GM11168 (cell line): ENCODE data around the gene EHMT1.

Source experiments
- in situ Hi-C: fragments of 300-500 bp; cut with MboI; formaldehyde crosslinking; loops from one replicate; pipeline ENCODE4 v1.12.0; 2022; ENCODE audit warnings: low sequenced_read_pairs; ENCODE audit not compliant: unreplicated experiment

EHMT1 gene

DNA sequence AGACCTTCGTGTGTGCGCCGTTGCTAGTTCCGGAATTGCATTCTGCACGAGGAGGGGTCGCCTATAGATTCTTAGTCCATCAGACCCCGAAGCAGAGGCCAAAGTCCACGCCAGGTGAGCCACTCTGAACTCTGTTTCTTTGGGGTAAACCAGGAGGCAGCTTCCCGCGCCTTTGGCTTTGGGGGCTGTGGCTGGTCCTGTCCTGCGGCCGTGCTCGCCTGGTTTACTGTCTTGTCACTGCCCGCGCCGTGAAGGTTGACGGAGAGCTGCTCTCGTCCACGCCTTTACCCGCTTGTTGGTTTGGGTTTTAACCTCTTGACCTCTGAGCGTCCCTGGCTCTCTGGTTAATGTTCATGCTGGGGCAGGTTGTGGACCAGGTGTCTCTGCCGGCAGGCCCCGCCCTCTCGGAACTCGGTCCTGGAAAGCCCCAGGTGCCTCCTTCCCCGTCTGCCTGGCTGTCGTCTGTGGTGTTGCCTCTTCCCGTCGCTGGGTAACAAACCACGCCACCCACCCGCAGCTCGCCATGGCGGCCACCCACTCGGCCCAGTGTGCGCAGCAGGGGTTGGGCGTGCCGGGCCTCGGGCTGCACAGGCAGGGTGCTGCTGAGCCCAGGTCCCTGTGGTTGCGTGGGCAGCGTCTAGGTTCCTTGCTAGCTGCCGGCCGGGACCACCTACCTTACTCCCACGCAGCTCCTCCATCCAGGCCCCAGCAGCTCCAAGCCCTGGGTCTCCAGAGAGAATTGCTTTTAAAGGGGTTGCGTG lies 214.2 kb downstream of the EHMT1 start:
- in situ Hi-C loops: no loop called here

DNA sequence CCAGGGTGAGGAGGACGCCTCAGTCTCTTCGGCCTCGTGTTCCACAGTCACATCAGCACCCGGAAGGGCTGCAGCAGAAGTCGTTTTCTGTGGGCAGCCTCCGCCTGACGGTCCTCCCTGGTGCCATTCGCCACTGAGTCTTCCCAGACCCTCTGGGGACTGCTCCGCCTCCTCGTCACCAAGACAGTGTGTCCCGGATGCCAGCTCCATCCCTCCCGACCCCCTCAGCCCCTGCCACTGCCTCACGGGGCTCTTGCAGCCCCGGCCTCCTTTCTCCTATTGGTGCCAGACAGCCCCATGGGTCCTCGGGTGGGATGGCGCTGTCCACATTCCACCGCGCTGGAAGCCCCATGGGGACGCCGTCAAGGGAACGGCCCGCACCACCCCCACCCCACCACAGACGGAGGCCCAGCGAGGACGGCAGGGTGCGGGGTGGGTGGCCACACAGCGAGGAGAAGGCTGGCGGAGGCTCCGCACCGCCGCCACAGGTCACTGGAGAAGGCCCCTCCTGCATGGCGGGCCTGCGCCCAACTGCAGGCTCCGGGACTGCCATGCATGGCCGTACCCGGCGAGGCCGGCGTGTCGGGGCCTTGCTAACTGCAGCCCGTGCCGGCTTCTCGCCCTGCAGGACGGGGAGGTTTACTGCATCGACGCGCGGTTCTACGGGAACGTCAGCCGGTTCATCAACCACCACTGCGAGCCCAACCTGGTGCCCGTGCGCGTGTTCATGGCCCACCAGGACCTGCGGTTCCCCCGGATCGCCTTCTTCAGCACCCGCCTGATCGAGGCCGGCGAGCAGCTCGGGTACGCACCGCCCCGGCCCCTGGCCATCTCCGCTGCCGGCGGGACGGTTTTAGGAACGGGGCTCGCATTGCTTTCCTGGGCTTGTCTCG lies 215.2 kb downstream of the EHMT1 start:
- in situ Hi-C loops: no loop called here

DNA sequence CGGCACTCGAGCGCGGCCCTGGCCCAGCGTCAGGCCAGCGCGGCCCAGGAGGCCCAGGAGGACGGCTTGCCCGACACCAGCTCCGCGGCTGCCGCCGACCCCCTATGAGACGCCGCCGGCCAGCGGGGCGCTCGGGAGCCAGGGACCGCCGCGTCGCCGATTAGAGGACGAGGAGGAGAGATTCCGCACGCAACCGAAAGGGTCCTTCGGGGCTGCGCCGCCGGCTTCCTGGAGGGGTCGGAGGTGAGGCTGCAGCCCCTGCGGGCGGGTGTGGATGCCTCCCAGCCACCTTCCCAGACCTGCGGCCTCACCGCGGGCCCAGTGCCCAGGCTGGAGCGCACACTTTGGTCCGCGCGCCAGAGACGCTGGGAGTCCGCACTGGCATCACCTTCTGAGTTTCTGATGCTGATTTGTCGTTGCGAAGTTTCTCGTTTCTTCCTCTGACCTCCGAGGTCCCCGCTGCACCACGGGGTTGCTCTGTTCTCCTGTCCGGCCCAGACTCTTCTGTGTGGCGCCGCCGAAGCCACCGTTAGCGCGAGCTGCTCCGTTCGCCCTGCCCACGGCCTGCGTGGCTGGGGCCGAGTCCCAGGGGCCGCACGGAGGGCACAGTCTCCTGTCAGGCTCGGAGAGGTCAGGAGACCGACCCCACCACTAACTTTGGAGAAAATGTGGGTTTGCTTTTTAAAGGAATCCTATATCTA lies 216.2 kb downstream of the EHMT1 start:
- in situ Hi-C loops: no loop called here

DNA sequence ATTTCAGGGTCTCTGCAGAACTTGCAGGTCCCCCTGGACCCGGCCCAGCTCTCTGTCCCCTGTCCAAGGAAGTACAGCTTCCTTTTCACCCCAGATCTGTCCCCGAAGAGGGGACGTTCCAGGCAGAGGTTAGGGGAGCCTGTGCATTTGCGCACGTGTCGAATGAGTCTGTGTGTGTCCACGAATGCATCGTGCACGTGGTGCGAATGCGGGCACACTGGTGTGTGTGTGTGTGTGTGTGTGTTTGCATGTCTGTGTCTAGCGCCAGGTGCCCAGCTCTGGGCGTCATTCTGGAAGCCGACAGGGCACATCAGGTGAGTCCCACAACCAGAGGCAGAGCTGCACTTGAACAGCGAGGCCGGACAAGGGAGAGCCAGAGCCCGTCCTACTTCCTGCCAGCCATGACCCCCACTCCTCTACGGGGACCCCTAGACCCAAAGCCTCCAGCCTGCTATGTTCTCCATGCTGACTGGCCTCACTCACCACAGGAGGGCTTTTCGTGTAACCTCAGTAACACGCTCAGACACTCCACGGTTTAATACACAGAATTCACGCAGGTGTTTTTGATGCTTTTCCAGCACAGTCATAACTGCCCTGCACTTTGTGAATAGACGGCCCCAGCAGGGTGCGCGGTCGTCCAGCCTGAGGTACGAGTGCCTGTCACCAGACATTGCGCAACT lies 217.5 kb downstream of the EHMT1 start:
- in situ Hi-C loops: no loop called here

DNA sequence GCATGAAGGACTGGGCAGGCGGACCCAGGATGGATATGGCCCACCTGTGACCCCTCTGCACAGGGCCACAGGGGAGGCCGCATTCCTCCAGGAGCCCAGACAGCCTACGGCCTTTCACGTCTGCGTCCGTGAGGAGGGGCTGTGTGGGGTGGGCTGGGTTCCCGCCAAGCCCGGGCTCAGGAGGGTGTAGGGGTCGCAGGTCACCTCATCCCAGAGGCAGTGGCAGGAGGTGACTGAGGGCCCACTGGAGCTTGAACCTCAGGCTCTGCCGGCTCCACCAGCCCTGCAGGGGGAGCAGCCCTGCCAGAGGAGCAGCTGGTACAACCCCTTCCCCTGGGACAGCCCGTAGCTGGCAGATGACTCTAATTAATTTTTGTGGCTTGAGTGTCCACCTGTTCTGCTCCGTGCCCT lies 218.0 kb downstream of the EHMT1 start:
- in situ Hi-C loops: no loop called here

DNA sequence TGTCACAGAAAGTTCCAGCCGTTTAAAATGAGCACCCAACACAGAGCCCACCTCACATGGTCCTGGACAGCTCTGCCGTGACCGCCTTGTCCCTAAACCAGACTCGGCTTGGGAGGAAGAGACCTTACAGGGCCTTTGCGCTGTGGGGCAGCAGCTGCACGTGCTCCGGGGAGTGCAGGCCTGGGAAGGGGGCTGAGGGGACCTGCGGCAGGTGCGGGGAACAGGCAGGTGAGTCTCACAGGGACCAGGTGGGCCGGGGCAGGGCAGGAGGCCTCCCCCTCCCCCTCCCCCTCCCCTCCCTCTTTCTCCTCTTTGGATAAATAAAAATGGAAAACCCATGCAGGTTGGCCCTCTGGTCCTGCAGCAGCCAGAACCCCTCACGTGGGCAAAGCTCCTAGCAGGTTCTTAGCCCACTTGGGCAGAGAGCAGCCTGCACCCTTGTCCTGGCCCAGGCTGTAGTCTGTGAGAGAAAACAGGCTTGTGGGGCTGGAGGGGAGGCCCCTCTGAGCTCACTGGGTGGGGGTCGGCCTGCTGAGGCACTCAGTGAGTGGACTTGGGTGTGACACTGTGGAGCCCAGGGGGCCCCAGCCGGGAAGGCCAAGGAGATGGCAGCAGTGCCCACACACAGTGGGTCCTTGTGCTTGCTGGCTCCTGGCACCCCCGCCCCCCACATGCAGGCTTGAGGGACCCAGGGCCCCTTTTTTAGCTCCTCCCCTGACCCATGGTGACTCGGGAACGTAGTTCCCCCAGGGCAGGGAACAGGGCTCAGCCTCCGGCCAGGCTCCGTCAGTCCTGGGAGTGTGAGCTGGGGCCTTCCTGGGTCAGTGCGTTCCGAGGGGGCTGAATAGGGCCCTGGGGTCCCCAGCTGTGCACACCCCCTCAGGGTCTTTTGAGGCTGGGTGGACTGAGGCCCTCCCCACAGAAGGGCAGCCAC lies 218.8 kb downstream of the EHMT1 start:
- in situ Hi-C loops: no loop called here

DNA sequence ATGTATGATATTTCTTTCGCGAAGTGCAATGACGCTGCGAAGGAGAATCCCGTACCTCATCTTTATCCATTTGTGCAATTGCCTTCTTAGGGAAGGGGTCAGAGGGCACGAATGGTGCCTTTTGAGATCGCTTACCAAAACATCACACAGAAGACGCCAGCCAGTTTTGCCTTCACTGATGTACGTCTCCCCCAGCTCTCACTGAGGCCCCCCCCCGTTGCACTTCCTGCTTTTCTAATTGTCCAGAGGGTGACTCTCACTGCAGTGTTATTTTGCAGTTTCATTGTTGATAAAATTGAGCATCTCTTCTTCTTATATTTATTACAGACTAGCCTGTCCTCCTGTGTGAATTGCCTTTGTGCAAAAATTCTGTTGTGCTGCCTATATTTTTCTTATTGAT lies 219.8 kb downstream of the EHMT1 start:
- in situ Hi-C loops: no loop called here

DNA sequence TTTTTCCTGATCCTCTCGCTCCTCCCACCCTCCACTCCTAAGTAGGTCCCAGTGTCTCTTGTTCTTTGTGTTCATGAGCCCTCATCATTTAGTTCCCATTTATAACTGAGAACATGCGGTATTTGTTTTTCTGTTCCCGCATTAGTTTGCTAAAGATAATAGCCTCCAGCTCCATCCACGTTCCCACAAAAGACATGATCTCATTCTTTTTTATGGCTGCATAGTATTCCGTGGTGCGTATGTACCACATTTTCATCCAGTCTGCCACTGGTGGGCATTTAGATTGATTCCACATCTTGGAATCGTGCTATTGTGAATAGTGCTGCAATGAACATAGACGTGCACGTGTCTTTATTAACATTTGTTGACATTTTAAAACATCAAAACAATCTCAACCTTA lies 224.6 kb downstream of the EHMT1 start:
- in situ Hi-C loops: no loop called here

DNA sequence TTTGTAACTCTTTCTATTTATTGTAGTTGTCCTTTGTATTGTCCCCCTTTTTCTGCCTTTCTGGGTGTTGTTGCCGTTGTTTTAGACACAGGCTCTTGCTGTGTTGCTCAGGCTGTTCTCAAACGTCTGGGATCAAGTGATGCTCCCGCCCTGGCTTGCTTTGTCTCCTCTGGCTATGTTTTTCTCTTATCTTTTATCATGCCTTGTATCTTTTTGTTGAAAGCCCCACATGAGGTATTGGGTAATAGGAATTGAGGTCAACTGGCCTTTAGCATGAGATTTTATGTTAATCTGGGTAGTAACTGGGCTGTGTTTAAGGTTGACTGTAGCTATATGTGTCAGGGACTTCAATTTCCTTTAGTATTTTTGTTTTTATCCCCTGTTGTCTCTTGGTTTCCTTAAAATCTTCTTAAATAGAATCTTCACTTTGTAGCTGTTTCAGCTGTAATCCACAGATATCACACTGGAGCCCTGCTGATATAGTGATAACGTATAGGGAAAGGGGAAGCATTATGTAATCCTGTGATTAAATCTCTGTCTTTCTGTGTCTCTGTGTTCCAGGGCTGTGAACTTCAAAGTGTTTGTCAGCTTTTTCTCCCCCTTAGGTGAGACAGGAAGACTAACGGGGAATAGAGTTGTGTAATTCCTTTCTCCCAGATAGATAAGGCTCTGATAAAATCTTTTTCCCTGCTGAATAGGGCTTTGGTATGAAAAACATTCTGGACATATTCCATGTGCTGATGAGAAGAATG lies 232.9 kb downstream of the EHMT1 start:
- in situ Hi-C loops: no loop called here

DNA sequence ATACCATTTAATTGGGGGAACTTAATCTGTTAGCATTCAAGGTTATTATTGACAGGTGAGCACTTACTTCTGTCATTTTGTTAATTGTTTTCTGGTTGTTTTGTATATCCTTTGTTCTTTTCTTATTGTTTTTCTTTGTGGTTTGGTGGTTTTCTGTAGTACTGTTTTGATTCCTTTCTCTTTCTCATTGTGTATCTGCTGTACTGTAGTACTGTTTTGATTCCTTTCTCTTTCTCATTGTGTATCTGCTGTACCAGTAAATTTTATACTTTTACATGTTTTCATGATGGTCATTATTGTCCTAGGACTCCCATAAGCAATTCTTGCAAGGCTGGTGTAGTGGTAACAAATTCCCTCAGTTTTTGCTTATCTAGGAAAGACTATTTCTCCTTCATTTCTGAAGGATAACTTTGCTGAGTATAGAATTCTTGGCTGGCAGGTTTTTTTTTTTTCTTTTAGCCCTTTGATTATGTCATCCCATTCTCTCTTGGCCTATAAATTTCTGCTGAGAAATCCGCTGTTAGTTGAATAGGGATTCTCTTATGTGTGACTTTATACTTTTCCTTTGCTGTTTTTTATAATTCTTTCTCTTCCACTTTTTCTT lies 234.7 kb downstream of the EHMT1 start:
- in situ Hi-C loops: no loop called here

DNA sequence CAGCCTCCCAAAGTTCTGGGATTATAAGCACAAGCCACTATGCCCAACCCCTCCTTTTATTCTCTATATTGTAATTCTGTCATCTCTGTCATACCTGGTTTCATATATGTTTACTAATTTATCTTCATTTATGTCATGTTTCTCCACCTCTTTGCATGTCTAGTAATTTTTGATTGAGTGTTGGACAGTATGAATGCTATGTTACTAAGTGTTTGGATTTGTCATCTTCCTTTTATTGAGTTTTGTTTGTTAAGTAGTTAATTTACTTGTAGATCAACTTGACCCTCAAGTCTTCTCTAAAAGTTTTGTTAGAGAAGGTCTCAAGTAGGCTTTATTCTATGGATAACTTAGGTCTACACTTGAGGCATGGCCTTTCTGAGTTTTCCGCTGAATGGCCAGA lies 241.6 kb downstream of the EHMT1 start:
- in situ Hi-C loops: no loop called here

DNA sequence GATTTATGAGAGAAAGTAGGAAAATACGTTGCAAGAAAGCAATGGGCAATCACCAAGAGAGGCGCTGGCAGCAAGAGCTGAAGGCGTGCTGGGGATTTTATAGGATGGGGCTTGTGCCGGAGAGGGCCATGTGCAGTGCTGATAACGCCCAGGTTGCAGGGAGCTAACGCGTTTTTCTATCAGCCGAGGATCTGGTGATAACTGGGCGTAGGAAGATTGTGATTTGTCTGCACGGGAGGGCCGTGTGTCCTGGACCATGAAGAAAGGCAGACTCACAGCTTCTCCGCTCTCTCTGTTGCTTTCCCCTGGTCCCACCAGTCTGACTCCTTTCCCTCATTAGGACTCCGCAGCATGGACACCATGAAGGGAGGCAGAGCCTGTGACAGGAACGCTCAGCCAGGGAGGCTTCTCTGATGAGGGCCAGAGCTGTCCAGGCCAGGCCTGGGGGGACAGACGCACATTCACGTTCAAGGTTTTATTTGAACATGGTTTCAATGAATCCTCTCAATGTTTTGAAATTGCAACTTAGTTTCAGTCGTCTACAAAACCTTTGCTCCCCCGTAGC lies 246.9 kb downstream of the EHMT1 start:
- in situ Hi-C loops: no loop called here

DNA sequence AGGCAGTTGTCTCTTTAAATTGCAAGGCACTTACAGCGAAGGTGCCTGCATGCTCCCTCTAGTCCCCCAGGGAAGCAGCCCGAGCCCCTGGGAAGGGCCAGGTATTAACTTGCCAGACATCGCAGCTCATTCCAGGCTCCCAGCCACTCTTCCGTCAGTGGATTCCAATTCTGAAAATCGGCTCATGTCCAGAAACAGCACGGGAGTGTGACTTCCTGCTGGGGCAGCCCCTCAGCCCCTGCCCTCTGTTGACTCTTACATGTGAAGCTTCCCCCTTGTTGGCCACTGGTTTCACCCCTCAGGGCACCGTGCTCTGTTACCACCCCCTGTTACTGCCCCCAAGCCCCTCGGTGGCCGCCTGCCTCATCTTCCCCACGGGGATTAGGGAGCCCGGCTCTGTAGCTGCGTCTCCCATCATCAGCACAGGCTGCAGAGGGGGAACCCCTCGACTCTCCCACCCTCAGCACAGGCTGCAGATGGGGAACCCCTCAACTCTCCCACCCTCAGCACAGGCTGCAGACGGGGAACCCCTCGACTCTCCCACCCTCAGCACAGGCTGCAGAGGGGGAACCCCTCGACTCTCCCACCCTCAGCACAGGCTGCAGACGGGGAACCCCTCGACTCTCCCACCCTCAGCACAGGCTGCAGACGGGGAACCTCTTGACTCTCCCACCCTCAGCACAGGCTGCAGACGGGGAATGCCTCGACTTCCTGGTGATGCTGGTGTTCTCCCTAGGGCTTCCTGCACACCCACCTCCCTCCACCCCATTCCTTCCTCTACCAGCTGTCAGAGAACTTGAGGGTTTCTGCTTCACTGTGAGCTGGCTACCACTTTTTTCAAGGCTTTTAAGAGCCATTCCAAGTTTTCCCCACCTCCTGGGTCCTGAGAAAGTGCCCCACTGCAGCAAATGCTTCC lies 247.7 kb downstream of the EHMT1 start:
- in situ Hi-C loops: no loop called here

DNA sequence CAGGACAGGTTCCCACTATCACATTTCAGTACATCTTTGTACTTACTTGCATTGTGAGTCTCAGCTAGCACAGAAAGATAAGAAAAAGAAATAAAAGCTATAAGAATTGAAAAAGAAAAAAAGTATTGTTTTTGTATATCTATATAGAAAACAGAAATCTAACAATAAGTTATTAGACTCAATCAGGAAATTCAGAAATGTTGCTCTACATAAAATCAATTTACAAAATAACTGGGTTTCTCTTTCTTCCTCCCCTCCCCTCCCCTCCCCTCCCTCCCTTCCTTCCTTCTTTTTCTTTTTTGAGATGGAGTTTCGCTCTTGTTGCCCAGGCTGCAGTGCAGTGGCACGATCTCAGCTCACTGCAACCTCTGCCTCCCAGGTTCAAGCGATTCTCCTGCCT lies 251.6 kb downstream of the EHMT1 start:
- in situ Hi-C loops: no loop called here

DNA sequence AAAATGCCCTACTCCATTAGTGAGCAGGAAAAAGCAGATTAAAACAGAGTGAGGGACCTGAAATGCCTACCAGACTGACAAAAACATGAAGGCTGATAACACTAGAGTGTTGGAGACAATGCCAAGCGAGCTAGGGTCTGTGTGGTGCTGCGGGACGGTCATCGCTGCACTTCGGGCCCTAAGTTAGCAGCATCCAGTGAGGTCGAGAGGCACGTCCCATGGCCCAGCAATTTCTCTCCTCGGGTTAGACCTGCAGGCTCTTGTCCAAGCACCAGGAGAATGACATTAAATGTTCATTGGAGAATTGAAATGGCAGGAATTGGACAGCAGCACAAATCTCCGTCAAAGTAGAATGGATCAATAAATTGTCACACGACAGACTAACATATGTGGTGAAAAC lies 253.5 kb downstream of the EHMT1 start:
- in situ Hi-C loops: no loop called here

DNA sequence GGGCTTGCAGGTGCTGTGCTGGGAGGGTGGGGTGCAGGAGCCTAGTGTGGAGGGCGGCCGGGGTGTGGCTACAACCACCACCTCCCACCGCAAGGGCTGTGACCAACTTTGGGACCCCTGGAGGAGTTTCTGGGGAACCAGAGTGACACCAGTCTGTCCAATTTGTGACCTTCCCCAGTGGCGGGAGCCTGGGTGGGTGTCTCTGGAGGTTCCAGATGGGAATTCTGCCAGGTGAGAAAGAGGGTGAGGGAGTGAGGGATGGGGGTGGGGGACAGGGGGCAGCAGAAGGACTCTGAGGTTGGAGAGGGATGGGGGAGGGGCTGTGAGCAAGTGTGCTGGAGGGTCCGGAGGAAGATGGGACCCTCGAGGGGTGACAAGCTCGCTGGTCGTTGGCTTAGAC lies 254.6 kb downstream of the EHMT1 start:
- in situ Hi-C loops: no loop called here

DNA sequence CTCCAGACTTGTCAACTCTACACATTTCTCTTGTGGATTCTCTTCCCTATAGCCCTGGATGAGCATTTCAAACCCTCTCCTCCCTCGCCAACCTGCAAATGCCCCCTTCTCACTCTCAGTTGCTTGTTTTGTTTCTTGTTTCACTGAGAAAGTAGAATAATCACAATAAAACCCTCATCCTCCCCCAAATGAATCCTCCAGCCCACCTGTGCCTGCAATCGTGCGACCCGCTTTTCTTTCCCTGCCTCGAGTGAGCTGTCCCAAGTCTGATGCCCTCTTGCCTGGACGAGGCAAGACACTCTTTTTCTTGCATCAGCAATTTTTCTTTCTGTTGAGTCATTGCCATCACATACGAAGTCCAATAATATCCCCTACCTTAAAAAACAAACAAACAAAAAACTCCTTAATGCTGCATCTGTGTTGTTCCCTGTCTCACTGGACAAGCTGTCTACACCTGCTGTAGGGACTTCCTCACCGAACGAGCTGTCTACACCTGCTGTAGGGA lies 255.1 kb downstream of the EHMT1 start:
- in situ Hi-C loops: no loop called here
